HEK293 (cell line): ENCODE data around the gene STX18.

Source experiments
- CTCF ChIA-PET: fragments of 350-600 bp; formaldehyde crosslinking; extraction: SDS; loops from one replicate; lab custom pipeline; 2021; ENCODE audit warnings: antibody characterized with exemption; lab: Yijun Ruan, JAX
- POLR2A ChIA-PET: fragments of 300-600 bp; formaldehyde crosslinking; extraction: SDS; loops from one replicate; lab custom pipeline; 2020; ENCODE audit warnings: antibody characterized with exemption, inconsistent platforms; lab: Yijun Ruan, JAX
- H3K27ac ChIP-seq: fragments of 200-500 bp; sonication (Bioruptor generic); 2 replicates; pipeline ENCODE4 v1.5.1; 2014; ENCODE audit warnings: low read depth, low read length, control low read depth, inconsistent platforms; ENCODE audit errors: extremely low read depth
- H3K36me3 ChIP-seq, 2 experiments: fragments of 200-500 bp in 1 of 2; sonication (Bioruptor generic) in 1 of 2; 1 replicate in 1 of 2; 2 replicates in 1 of 2; pipeline ENCODE4 v1.5.1; 2014 to 2017; ENCODE audit warnings: inconsistent platforms in 2 of 2, low read length in 2 of 2; ENCODE audit not compliant: control insufficient read depth in 2 of 2, insufficient read depth in 1 of 2
- H3K4me1 ChIP-seq: fragments of 200-500 bp; sonication (Bioruptor generic); 2 replicates; pipeline ENCODE4 v1.5.1; 2014; ENCODE audit warnings: mild to moderate bottlenecking, low read length, inconsistent platforms; ENCODE audit not compliant: control insufficient read depth, insufficient read depth
- H3K4me3 ChIP-seq: 2 replicates; pipeline ENCODE4 v1.5.1; 2011; ENCODE audit warnings: low read depth, mild to moderate bottlenecking, control low read depth, low read length, moderate library complexity
- H3K9me3 ChIP-seq: fragments of 200-500 bp; sonication (Bioruptor generic); 2 replicates; pipeline ENCODE4 v1.5.1; 2014; ENCODE audit warnings: low read depth, low read length, inconsistent platforms; ENCODE audit not compliant: control insufficient read depth, insufficient read depth
- ELK4 ChIP-seq: IDR thresholded peaks from 2 replicates; pipeline ENCODE4 v1.6.1; 2011; ENCODE audit warnings: mild to moderate bottlenecking, low read depth, low read length, borderline replicate concordance
- KLF17 ChIP-seq: fragments of 450-650 bp; formaldehyde crosslinking; IDR thresholded peaks from 2 replicates; pipeline ENCODE4 v1.5.1; 2016; ENCODE audit warnings: missing biosample characterization, missing genetic modification characterization
- KLF9 ChIP-seq: fragments of 450-650 bp; formaldehyde crosslinking; IDR thresholded peaks from 2 replicates; pipeline ENCODE4 v1.5.1; 2016; ENCODE audit warnings: missing biosample characterization, missing genetic modification characterization, low read depth
- SCRT1 ChIP-seq: fragments of 450-650 bp; formaldehyde crosslinking; IDR thresholded peaks from 2 replicates; pipeline ENCODE4 v1.5.1; 2016; ENCODE audit warnings: missing biosample characterization, missing genetic modification characterization, borderline replicate concordance
- TRIM28 ChIP-seq: IDR thresholded peaks from 2 replicates; pipeline ENCODE4 v1.6.1; 2011; ENCODE audit warnings: low read length, control low read depth, borderline replicate concordance
- WT1 ChIP-seq: fragments of 450-650 bp; formaldehyde crosslinking; IDR thresholded peaks from 2 replicates; pipeline ENCODE4 v1.5.1; 2016; ENCODE audit warnings: missing biosample characterization, missing genetic modification characterization
- ZNF148 ChIP-seq: fragments of 450-650 bp; formaldehyde crosslinking; IDR thresholded peaks from 2 replicates; pipeline ENCODE4 v1.5.0; 2017; ENCODE audit warnings: missing biosample characterization, missing genetic modification characterization, borderline replicate concordance
- ZNF366 ChIP-seq: fragments of 450-650 bp; formaldehyde crosslinking; conservative IDR thresholded peaks from 2 replicates; pipeline ENCODE4 v1.5.1; 2016; ENCODE audit warnings: missing biosample characterization, missing genetic modification characterization
- ZNF37A ChIP-seq: fragments of 450-650 bp; IDR thresholded peaks from 2 replicates; pipeline ENCODE4 v1.5.1; 2018; ENCODE audit warnings: missing biosample characterization, missing genetic modification characterization
- ZNF473 ChIP-seq: fragments of 450-650 bp; formaldehyde crosslinking; IDR thresholded peaks from 2 replicates; pipeline ENCODE4 v1.5.1; 2017; ENCODE audit warnings: missing biosample characterization, missing genetic modification characterization
- ZNF48 ChIP-seq: fragments of 450-650 bp; formaldehyde crosslinking; IDR thresholded peaks from 2 replicates; pipeline ENCODE4 v1.5.1; 2016; ENCODE audit warnings: missing biosample characterization, missing genetic modification characterization
- ZNF521 ChIP-seq: fragments of 450-650 bp; formaldehyde crosslinking; IDR thresholded peaks from 2 replicates; pipeline ENCODE4 v1.5.1; 2017; ENCODE audit warnings: missing biosample characterization, mild to moderate bottlenecking, missing genetic modification characterization
- ZNF549 ChIP-seq: fragments of 450-650 bp; IDR thresholded peaks from 2 replicates; pipeline ENCODE4 v1.5.1; 2018; ENCODE audit warnings: missing biosample characterization, missing genetic modification characterization, mild to moderate bottlenecking, inconsistent platforms, moderate library complexity
- ZNF610 ChIP-seq: fragments of 450-650 bp; formaldehyde crosslinking; IDR thresholded peaks from 2 replicates; pipeline ENCODE4 v1.5.1; 2016; ENCODE audit warnings: missing biosample characterization, missing genetic modification characterization, borderline replicate concordance
- ZNF626 ChIP-seq: fragments of 450-650 bp; sonication (Bioruptor Pico); formaldehyde crosslinking; IDR thresholded peaks from 2 replicates; pipeline ENCODE4 v1.5.1; 2018; ENCODE audit warnings: missing biosample characterization, missing genetic modification characterization, inconsistent platforms
- ZNF645 ChIP-seq: fragments of 450-650 bp; formaldehyde crosslinking; IDR thresholded peaks from 2 replicates; pipeline ENCODE4; 2016; ENCODE audit warnings: missing biosample characterization, missing genetic modification characterization
- ZNF660 ChIP-seq: fragments of 450-650 bp; IDR thresholded peaks from 2 replicates; pipeline ENCODE4 v1.5.1; 2018; ENCODE audit warnings: missing biosample characterization, mild to moderate bottlenecking, missing genetic modification characterization
- TF ChIP-seq, protein P1 (sequence below): fragments of 450-650 bp; formaldehyde crosslinking; IDR thresholded peaks from 2 replicates; pipeline ENCODE4 v1.5.1; 2016; ENCODE audit warnings: missing biosample characterization, missing genetic modification characterization

The STX18 gene

DNA sequence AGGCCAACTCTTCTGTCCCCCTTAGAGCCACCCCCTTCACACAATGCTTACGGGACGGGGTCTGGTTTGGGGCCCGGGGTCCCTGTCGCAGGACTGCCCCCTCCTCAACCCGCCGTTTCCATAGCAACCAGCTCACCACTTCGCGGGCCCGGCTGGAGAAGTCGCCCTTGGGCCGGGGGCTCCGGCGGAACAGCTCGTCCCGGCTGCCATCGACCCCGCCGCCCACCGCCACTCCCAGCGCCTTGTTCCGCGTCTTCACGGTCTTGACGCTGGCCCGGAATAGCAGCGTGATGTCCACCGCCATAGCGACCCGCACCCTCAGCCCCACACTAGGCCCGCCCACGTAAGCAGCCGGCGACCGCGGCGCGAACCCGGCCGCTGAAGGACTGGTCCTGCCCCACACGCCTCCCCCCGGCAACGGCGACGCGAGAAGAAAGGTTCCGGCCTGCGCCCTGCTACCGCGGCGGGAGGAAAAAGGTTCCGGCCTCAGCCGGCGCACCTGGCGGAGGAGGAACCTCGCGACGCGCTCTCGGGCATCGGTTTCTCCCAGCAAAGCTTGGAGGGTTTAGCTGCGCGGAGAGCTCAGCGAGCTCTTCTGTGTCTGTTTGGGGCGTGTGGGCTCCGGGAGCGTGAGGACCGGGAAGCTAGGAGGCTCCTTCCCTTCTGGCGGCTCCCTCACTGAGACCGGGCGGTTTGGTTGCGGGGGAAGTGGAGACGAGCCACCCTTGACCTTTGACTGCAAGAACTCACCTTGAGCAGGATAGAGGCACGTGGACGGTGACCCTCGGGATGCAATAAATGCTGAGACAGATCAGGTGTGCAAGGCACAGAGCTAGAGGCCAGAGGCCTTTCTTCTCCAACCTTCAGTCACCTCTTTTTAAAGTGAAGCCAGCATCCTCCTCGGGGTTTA is at the start of gene STX18 (continued):
- TF ChIP-seq KLF17 (tag by site-specific recombination) (peak; percentile 98), ZNF366 (tag by site-specific recombination) (peak; percentile 49)

DNA sequence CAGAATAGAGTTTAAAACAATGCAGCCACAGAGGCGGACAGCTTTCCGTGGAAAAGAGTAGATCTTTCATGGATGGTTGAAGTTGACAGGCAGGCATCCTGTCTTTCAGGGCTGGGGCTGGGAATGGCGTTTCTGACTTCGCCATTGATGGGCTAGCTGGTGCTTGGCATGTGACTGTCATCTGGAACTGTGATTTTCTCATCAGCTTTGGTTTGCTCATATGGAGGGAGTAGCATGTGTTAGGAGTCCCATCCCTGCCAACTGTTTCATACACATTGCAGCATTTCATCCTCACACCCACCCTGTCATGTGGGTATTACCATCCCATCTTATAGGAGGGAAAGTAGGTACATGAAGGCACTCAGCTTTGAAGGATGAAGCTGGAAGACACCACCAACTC is 49.2 kb upstream of the STX18 start:
- no peak overlapping the region for H3K4me3 ChIP-seq
- no peaks in the 10 kb centered on the region for H3K9me3 ChIP-seq
- no peaks in the 10 kb centered on the region for H3K36me3 ChIP-seq
- POLR2A ChIA-PET: no interaction called here
- CTCF ChIA-PET: interaction anchor here (0.8 to 1.1 kb wide), 3 partner anchors 10 to 219 kb away, joined by 3 to 5 read pairs (median 3); no protein-coding TSS in a partner anchor
- H3K27ac ChIP-seq: no peak overlapping the region
- no peaks in the 10 kb centered on the region for H3K4me1 ChIP-seq
- no peak for TF ChIP-seq ELK4
- no peak for TF ChIP-seq KLF9 (tag by site-specific recombination)
- TF ChIP-seq ZNF148: no peak
- TF ChIP-seq ZNF37A (tag by site-specific recombination): no peak
- TF ChIP-seq WT1 (tag by site-specific recombination): no peak
- no peak for TF ChIP-seq TRIM28
- no peak for TF ChIP-seq ZNF473 (tag by site-specific recombination)
- no peak for TF ChIP-seq ZNF626 (tag by site-specific recombination)
- TF ChIP-seq ZNF660 (tag by site-specific recombination): no peak
- no peak for TF ChIP-seq ZNF610 (tag by site-specific recombination)
- TF ChIP-seq SCRT1 (tag by site-specific recombination): no peak
- no peak for TF ChIP-seq ZNF549 (tag by site-specific recombination)
- TF ChIP-seq ZNF521: no peak
- TF ChIP-seq ZNF645 (tag by site-specific recombination): no peak
- TF ChIP-seq, protein P1, sequence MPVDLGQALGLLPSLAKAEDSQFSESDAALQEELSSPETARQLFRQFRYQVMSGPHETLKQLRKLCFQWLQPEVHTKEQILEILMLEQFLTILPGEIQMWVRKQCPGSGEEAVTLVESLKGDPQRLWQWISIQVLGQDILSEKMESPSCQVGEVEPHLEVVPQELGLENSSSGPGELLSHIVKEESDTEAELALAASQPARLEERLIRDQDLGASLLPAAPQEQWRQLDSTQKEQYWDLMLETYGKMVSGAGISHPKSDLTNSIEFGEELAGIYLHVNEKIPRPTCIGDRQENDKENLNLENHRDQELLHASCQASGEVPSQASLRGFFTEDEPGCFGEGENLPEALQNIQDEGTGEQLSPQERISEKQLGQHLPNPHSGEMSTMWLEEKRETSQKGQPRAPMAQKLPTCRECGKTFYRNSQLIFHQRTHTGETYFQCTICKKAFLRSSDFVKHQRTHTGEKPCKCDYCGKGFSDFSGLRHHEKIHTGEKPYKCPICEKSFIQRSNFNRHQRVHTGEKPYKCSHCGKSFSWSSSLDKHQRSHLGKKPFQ (tag by site-specific recombination): no peak
- no peak for TF ChIP-seq ZNF48 (tag by site-specific recombination)
